ENCODE measurements around the gene SEPHS1.
A peak's percentile ranks its signal among the peaks of the same experiment; 100 is the strongest.
"Not testable (repeated sequence)": the region's sequence is repeated elsewhere in the genome, so short reads cannot be mapped to it uniquely, and the experiment has no call there.

SEPHS1 gene

DNA sequence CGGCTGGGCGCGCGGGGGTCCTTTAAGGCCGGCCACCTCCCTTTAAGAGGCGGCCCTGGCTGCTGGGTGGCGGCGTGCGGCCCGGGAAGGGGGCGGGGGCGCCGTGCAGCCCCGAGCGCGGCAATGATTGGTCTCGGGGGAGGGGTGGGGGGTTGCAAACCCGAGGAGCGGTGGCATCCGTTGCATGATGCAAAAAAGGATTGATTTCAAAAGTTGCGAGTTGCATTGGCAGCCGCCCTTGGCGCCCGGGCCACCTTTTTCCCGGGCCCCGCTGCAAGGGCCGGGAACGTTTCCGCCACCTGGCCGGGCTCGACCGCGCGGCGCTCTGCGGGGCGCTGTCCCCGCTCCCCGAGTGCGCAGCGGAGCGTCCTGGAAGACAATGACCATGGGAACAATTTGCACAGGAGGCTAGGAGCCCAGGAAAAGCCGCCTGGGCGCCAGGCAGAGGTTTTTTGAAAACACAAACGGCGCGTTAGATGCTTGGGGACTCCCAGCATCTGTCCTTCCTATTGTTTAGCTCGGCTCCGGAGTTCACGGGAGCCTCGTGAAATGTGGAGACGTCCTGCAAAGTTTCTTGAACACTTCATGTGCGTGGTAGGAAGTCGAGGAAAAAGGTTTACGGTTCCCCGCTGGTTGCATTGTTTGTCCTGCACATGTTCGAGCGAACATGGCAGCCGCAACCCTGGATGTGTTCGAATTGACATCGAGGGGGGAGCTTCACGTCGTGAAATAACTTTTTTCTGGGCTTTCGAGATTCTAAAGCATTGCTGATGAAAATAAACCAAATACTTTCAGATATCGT lies at the start of gene SEPHS1:
SEPHS1 (minus strand) TSS at position 78 of the 802 bp plus-strand sequence. CDS start 3,343 bp downstream, outside the sequence.
- DNase-seq = peak; percentile 76 to 81

DNA sequence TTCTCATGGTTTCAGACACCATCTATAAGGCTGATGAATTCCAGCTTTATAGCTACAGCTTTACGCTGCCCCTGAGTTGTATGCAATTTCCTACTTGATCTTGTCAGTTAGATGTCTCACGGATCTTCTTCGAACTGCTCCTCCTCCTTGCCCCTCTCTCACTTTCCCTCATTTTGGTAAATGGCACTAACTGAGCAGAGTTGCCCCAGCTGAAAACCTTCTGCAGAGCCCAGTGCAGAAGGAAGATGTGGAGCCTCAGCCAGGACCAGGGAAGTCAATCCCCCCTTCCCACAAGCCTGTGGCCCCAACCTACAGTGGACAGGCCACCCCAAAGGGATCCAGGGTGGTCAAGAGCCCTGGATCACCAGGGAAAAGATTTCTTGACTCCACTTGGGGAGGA lies 49.0 kb upstream of the SEPHS1 start:
- no peak for DNase-seq

DNA sequence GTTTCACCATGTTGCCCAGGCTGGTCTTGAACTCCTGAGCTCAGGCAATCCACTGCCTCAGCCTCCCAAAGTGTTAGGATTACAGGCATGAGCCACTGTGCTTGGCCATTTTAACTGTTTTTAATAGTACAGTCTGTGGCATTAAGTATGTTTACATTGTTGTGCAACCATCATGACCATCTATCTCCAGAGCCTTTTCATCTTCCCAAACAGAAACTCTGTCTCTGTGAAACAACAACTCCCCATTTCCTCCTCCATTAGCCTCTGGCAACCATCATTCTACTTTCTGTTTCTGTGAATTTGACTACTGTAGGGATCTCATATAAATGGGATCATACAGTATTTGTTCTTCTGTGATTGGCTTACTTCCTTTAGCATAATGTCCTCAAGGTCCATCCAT lies 48.3 kb upstream of the SEPHS1 start:
- no peak for DNase-seq

GRCh38 chr10:13395540-13395939 lies 47.4 kb upstream of the SEPHS1 start:
- no peak for DNase-seq

DNA sequence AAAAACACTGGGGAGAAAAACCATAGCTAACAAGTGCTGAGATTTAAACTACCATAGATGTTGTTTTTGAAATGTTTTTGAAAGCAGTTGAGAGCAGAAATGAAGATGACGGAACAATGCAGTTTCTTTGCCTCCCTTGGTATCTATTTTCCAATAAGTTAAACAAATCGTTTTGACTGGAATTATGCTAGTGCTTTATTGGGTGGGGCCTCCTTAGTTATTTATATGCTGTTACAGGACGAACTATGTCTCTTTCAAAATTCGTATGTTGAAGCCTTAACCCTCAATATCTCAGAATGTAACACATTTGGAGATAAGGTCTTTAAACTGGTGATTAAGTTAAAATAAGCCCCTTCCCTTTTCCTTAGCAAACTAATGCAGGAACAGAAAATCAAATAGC lies 45.5 kb upstream of the SEPHS1 start:
- DNase-seq = no peak

DNA sequence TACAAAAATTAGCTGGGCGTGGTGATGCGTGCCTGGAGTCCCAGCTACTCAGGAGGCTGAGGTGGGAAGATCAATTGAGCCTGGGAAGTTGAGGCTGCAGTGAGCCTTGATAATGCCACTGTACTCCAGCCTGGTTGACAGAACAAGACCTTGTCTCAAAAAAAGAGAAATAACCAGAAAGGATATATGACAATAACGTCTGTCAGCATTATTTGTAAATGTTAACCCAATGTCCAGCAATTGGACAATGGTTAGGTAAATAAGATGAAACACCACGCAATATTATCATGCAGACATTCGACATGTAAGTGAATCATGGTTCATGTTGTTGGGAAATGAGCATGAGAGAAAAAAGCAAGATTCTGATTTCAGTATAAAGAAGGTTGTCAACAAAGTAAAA lies 44.6 kb upstream of the SEPHS1 start:
- DNase-seq = no peak

GRCh38 chr10:13390604-13391522 lies 42.8 kb upstream of the SEPHS1 start:
- peak in 1 of 2 donors; percentile 11 for DNase-seq

GRCh38 chr10:13388478-13389230 lies 40.6 kb upstream of the SEPHS1 start:
- no peak for DNase-seq

GRCh38 chr10:13386021-13386420 lies 37.9 kb upstream of the SEPHS1 start:
- no peak for DNase-seq

GRCh38 chr10:13383399-13383761 lies 35.3 kb upstream of the SEPHS1 start:
- DNase-seq = no peak

DNA sequence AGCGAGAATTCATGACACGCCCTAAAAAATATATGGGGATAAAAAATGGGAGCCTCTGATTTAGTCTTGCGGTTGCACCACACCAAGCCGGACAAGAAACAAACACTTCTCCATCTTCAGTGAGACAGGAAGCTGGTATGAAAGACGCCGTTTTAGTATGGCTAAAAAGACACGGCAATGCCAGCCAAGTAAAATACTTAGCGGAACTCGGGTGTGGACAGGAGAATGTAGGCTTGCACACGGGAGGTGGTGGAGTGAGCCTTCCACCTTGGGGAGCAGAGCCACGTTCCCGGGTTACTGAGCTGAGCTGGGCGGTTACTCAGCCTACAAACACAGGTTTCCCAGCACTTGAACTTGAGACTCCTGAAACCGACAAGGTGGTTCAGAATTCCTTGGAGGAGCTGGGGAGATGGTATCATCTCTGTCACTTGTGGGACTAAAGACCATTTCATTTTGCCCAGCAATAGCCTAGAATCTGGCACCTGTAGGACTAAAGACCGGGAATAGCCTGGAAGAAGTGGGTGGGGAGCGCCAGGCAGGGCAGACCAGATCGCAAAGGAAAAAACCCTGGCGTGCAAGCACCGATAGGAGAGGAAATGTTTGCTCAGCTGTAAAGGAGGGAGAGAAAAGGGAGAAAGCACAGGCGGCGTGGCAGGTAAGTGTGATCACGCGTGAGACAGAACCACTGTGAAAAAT lies 34.8 kb upstream of the SEPHS1 start:
- no peak for DNase-seq

GRCh38 chr10:13379061-13379460 lies 31.0 kb upstream of the SEPHS1 start:
- not testable (repeated sequence) for DNase-seq

DNA sequence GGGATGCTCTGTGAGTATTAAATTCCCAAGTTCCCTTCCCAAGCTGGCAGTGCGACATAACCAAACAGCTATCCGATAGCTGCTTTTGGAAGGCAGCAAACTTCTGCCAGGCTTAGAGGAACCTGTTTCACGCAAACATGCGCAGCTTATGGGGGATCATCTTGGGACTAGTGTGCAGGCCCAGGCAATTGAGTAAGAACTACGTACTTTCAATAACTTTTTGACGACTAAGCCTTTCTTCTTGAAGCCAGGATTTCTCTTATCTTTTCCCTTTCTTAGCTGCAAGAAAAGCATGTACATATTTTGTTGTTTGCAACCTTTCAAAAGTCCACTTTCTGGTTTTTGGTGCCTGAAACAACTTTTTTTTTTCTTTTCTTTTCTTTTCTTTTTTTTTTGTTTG lies 28.7 kb upstream of the SEPHS1 start:
- DNase-seq = no peak

DNA sequence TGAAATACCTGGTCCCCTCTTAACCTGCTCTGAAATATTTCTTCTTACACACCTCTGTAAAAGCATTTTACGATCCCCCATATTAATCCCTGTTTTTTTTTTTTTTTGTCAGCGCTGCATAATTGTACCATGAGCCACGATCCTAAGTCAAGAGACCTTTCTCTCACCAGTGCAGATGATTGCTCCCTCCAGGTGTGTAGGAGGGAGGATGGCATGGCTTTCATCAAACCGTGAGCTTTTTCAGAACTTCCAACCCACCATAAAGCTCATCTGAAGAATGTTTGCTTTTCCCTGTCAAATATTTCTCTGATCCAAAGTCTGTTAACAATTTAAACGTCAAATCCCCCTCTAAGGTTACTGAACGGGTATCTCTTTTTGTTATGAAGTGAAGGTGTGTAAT lies 28.2 kb upstream of the SEPHS1 start:
- no peak for DNase-seq

DNA sequence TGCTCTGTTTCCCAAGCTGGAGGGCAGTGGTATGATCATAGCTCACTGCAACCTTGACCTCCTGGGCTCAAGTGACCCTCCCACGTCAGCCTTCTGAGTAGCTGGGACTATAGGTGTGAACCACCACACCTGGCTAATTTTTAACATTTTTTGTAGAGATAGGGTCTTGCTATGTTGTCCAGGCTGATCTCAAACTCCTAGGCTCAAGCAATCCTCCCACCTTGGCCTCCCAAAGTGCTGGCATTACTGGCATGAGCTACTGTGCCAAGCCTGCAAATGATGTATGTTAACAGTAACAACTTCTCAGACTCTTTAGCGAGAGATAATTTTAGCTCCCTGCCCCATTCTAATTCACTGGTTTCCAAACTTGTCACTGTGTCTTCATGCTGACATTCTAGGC lies 27.7 kb upstream of the SEPHS1 start:
- no peak for DNase-seq

GRCh38 chr10:13373644-13374043 lies 25.6 kb upstream of the SEPHS1 start:
- DNase-seq = no peak

GRCh38 chr10:13372524-13372923 lies 24.4 kb upstream of the SEPHS1 start:
- no peak for DNase-seq

- peak; percentile 70 to 82 for DNase-seq
Observed at GRCh38 chr10:13371897-13372470, 23.9 kb upstream of the SEPHS1 start.

DNA sequence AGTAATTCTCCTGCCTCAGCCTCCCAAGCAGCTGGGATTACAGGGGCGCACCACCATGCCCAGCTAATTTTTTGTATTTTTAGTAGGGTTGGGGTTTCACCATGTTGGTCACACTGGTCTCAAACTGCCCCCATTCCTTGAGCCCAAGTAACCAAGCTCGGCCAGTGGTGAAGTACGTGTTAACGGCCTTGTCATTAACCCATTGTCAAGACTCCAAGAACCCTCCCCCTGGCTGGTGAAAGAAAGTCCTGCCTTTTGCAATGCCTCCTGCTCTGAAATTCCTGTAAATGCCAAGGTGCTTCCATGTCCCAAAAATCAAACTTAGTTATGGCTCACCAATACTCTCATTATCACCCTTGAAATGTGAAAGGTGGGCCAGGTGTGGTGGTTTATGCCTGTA lies 18.8 kb upstream of the SEPHS1 start:
- no peak for DNase-seq

GRCh38 chr10:13365831-13366230 lies 17.7 kb upstream of the SEPHS1 start:
- DNase-seq = no peak

DNA sequence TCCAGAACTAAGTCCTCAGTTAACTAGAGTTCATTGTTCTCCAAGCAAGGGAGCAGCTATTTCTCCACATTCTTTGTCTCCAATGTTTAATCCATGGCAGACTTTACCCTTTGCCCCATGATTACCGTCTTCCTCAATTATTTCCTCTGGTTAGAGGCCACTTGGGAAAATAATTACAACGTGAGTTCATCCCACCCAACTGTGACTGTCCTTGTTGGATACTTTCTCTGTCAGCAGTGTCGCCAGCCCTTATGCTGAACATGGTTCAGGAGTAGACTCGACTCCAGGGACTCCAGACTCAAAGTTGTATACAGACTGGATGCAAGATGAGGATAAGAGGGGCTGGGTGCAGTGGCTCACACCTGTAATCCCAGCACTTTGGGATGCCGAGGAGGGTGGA lies 17.1 kb upstream of the SEPHS1 start:
- no peak for DNase-seq

- DNase-seq = no peak
Observed at GRCh38 chr10:13360587-13360986, 12.5 kb upstream of the SEPHS1 start.

Data from CD4-positive, alpha-beta T cell treated with Interleukin-4 for 1 hour (primary cell).